ENCODE data around the gene CDC25C.

The CDC25C gene

GRCh38 chr5:138331449-138332368 is at the start of gene CDC25C:
Gene CDC25C, minus strand, starts transcription at chr5:138331804. Its CDS starts 624 bp downstream, at chr5:138331180.
- H3K36me3 ChIP-seq (ENCODE audit: insufficient read depth, low read length) = peaks cover 6% of the 10 kb centered on the region; the same call in 1 of the 2 replicates
- no peaks in the 10 kb centered on the region for H3K27me3 ChIP-seq (ENCODE audit: insufficient read depth, low read length, poor library complexity, severe bottlenecking)
- H3K4me1 ChIP-seq (ENCODE audit: insufficient read depth, low read length, poor library complexity, severe bottlenecking) = peaks cover 16% of the 10 kb centered on the region
- H3K79me2 ChIP-seq (ENCODE audit: insufficient read depth, low read length) = peaks cover 25% of the 10 kb centered on the region
- no peak for TF ChIP-seq EZH2phosphoT487 (IDR thresholded peaks at IDR 0.05; ENCODE audit: borderline replicate concordance)
- TF ChIP-seq, protein P1, sequence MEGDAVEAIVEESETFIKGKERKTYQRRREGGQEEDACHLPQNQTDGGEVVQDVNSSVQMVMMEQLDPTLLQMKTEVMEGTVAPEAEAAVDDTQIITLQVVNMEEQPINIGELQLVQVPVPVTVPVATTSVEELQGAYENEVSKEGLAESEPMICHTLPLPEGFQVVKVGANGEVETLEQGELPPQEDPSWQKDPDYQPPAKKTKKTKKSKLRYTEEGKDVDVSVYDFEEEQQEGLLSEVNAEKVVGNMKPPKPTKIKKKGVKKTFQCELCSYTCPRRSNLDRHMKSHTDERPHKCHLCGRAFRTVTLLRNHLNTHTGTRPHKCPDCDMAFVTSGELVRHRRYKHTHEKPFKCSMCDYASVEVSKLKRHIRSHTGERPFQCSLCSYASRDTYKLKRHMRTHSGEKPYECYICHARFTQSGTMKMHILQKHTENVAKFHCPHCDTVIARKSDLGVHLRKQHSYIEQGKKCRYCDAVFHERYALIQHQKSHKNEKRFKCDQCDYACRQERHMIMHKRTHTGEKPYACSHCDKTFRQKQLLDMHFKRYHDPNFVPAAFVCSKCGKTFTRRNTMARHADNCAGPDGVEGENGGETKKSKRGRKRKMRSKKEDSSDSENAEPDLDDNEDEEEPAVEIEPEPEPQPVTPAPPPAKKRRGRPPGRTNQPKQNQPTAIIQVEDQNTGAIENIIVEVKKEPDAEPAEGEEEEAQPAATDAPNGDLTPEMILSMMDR (conservative IDR thresholded peaks at IDR 0.05; ENCODE audit: low read length) = no peak
- H4K20me1 ChIP-seq (ENCODE audit: insufficient read depth, low read length, poor library complexity, severe bottlenecking) = no peaks in the 10 kb centered on the region
- peak within 1 kb of the TSS; percentile 95 for H3K9ac ChIP-seq (ENCODE audit: low read depth, low read length, poor library complexity, severe bottlenecking)
- no peaks in the 10 kb centered on the region for H3F3A ChIP-seq (ENCODE audit: low read depth)
- peak within 1 kb of the TSS; percentile 91 for H3K4me2 ChIP-seq (ENCODE audit: low read depth, low read length, poor library complexity, severe bottlenecking)
- H3K4me3 ChIP-seq (ENCODE audit: low read length, poor library complexity, severe bottlenecking) = peak within 1 kb of the TSS; percentile 94
- no peaks in the 10 kb centered on the region for H3K9me2 ChIP-seq (replicated peaks; ENCODE audit: low read depth, low read length)
- no peaks in the 10 kb centered on the region for H3K9me3 ChIP-seq (ENCODE audit: insufficient read depth, low read depth, low read length)
- peak within 1 kb of the TSS; percentile 99 for H2AFZ ChIP-seq (ENCODE audit: low read length)

GRCh38 chr5:138372653-138373052 is 41.0 kb upstream of the CDC25C start:
- no peak overlapping the region for H3K9ac ChIP-seq (ENCODE audit: low read depth, low read length, poor library complexity, severe bottlenecking)
- peaks cover 45% of the 10 kb centered on the region for H3K36me3 ChIP-seq (ENCODE audit: insufficient read depth, low read length)
- no peaks in the 10 kb centered on the region for H3F3A ChIP-seq (ENCODE audit: low read depth)
- peaks cover 38% of the 10 kb centered on the region for H4K20me1 ChIP-seq (ENCODE audit: insufficient read depth, low read length, poor library complexity, severe bottlenecking)
- H3K4me3 ChIP-seq (ENCODE audit: low read length, poor library complexity, severe bottlenecking) = no peak overlapping the region
- H2AFZ ChIP-seq (ENCODE audit: low read length) = no peak overlapping the region
- no peaks in the 10 kb centered on the region for H3K27me3 ChIP-seq (ENCODE audit: insufficient read depth, low read length, poor library complexity, severe bottlenecking)
- no peaks in the 10 kb centered on the region for H3K9me2 ChIP-seq (replicated peaks; ENCODE audit: low read depth, low read length)
- no peaks in the 10 kb centered on the region for H3K9me3 ChIP-seq (ENCODE audit: insufficient read depth, low read depth, low read length)
- H3K79me2 ChIP-seq (ENCODE audit: insufficient read depth, low read length) = peaks cover 57% of the 10 kb centered on the region
- TF ChIP-seq, protein P1 (conservative IDR thresholded peaks at IDR 0.05; ENCODE audit: low read length) = no peak
- TF ChIP-seq EZH2phosphoT487 (IDR thresholded peaks at IDR 0.05; ENCODE audit: borderline replicate concordance) = no peak
- H3K4me2 ChIP-seq (ENCODE audit: low read depth, low read length, poor library complexity, severe bottlenecking) = no peak overlapping the region
- H3K4me1 ChIP-seq (ENCODE audit: insufficient read depth, low read length, poor library complexity, severe bottlenecking) = peaks cover 9% of the 10 kb centered on the region

- no peaks in the 10 kb centered on the region for H3K9me2 ChIP-seq (replicated peaks; ENCODE audit: low read depth, low read length)
- H3K4me1 ChIP-seq (ENCODE audit: insufficient read depth, low read length, poor library complexity, severe bottlenecking) = peaks cover 9% of the 10 kb centered on the region
- no peaks in the 10 kb centered on the region for H3K27me3 ChIP-seq (ENCODE audit: insufficient read depth, low read length, poor library complexity, severe bottlenecking)
- no peak overlapping the region for H3K4me3 ChIP-seq (ENCODE audit: low read length, poor library complexity, severe bottlenecking)
- H3K9me3 ChIP-seq (ENCODE audit: insufficient read depth, low read depth, low read length) = no peaks in the 10 kb centered on the region
- TF ChIP-seq EZH2phosphoT487 (IDR thresholded peaks at IDR 0.05; ENCODE audit: borderline replicate concordance) = no peak
- H2AFZ ChIP-seq (ENCODE audit: low read length) = no peak overlapping the region
- peaks cover 41% of the 10 kb centered on the region for H3K36me3 ChIP-seq (ENCODE audit: insufficient read depth, low read length)
- H3K9ac ChIP-seq (ENCODE audit: low read depth, low read length, poor library complexity, severe bottlenecking) = no peak overlapping the region
- H3K4me2 ChIP-seq (ENCODE audit: low read depth, low read length, poor library complexity, severe bottlenecking) = no peak overlapping the region
- H3F3A ChIP-seq (ENCODE audit: low read depth) = no peaks in the 10 kb centered on the region
- H4K20me1 ChIP-seq (ENCODE audit: insufficient read depth, low read length, poor library complexity, severe bottlenecking) = peaks cover 42% of the 10 kb centered on the region
- H3K79me2 ChIP-seq (ENCODE audit: insufficient read depth, low read length) = peaks cover 61% of the 10 kb centered on the region
Measured at GRCh38 chr5:138372225-138372624, 40.6 kb upstream of the CDC25C start.
